Stimulated activated CD8-positive, alpha-beta memory T cell treated with anti-CD3 and anti-CD28 coated beads, Interleukin-12 subunit alpha, Interleukin-12 subunit beta, amount 100 ng/mL, for 1 hour (primary cell): Measurements from ENCODE around the gene NTRK2.

ENCODE experiments used
- DNase-seq: peaks from one replicate; pipeline ENCODE4 v3.0.0-alpha.2; 2020; ENCODE audit warnings: low read depth

The NTRK2 gene

DNA sequence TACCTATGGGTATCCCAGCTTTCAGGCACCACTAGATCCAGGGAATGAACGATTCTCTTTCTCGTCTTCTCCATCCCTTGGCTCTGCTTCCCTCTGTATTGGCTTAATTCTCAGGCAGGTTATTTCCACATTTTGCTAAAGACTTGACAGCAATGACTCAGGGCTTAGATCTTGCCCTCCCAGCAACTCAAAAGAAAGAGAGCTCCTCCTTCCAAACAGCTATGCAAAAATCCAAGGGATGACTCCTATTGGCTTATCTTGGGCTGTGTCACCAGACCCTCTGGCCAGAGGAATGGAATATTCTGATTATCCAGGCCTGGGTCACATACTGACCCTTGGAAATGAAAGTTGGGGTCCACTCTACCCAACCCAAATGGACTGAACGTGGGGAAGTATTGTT, 270.2 kb downstream of the NTRK2 start:
- no peak for DNase-seq

DNA sequence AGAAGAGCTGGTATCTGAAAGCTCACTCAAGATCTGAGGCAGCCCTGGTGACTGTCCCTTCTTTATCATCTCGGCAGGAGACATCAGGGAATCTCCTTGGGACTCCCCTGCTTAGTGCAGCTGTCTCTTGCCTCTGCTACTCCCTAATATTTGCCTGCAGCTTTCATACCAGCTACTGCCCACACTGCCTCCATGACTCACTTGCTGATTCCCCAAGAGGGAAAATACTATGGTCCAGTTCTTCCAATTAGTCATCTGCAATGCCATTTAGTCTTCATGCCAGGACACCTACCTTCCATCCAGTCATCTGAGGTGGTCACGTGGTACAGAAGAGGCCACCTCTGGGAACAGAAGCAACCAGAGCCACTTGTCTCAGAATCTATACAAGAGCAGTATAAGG, 270.8 kb downstream of the NTRK2 start:
- DNase-seq: no peak

DNA sequence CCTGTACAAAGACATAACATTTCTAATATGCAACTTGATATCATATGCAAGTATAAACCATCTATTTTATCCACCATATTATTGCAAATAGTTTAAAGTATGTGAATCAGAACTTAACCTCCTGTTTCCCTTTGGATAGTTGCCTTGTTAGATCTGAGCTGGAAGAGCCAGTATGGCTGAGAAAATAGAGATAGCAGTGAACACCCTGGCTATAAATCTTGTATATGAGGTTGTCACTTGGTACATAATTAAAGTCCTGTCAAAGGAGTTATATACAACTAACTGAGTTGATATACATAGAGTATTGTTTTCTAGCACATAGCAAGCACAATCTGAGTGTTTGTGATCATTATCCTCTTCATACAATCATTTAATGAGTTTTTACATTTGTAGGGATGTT, 272.3 kb downstream of the NTRK2 start:
- DNase-seq: no peak

DNA sequence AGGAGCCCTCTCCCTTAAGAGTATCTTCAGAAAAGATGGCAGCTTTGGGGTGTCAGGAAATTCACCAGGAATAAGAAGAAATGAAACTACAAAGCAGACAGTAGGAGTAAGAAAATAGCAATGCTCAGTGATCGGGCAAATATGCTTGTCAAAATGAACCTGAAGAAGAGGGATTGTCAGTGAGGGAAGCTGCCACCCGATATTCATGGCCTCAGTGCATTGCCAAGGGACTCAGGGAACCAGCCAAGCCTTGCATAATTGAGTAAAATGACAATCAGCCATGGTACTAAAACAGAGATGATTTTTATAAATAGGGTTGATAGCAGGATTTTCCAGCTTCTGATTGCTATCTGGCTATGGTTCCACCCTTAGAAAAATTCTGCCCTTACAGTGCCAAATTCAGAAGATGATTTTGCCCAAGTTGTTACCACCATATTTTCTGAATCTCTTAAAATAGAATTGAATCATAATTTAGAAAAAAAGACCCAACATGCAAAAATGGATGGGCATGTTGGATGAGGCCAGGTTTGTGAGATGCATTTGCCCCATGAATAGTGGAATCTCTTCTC, 274.0 kb downstream of the NTRK2 start:
- DNase-seq: no peak

DNA sequence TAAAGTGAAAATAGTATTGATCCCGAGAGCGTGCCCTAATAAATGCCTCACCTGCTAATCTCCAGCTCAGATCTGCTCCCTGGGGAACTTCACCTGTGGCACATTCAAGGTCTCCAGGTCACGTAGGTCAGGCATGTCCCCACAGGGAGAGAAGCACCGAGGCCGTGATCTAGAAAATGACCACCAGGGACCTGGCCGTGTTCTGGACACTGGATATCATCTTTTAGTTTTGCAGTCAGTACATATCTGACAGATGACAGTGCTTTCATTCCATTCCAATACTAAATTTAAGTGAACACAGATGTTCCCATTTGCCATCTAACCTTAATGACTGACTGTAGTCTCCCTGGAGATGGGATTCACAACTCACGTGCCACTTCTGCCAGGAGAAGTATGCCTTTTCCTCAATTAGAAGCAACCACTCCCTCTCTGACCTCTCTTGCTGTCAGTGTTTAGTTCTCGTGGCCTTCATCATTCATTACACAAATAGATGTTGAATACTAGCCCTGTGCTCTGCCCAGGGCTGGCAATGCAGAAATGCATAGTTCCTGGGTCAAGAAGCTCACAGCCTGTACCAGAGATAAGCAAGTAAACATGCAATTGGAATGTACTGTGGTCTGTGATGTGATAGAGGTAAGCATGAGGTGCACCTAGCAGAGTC, 276.5 kb downstream of the NTRK2 start:
- no peak for DNase-seq

DNA sequence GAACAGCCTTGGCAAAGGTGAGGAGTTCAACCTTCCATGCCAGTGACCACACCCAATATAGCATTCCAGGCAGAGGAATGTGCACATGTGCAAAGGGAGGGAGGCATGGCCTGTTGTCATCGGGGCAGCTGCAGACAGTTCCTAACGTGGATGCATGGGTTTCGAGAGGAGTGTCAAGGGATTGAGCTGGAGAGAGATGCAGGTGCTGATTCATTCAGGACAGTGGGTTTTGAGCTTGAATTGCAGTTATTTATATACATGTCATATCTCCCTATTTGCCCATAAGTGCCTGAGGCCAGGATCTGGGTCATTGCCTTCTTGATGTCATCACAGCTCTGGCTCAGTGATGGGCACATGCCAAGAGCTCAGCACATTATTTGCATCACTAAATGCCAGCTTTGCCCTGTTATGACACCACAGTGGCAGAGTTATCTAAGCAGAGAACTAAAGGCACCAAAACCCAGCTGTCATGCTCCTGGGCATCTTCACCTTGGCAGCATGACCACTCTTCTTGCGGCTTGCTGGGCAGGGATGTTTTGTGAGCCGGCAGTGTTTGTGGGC, 278.0 kb downstream of the NTRK2 start:
- DNase-seq: no peak

DNA sequence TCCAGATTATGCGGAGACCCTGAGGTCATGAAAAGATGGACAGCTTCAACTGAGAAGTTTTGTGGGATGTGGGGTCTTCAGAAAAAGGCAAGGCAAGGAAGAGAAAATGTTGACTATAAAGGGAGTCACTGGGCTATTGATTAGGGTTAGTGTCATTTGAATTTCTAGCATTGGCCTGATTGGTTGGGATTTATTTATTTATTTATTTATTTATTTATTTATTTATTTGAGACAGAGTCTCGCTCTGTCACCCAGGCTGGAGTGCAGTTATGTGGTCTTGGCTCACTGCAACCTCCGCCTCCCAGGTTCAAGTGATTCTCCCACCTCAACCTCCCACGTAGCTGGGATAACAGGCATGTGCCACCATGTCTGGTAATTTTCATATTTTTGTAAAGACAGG, 279.7 kb downstream of the NTRK2 start:
- DNase-seq: no peak

DNA sequence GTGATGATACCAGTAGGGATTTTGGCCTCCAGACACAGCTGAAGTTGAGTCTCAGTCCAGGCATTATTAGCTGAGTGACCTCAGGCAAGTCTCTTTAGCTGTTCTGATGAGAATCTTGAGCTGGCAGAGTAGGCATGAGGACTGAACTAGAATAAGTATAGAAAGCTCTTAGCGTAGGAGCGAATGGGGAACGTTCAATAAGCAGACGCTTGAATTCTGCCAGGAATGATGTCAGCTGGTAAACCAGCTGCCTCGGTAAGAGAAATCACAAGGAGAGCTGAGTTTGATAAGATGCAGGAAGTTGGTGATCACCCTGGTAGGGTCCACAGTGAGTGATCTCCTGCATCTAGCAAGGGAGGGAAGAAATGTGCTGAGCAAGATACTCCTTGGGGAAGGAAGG, 280.4 kb downstream of the NTRK2 start:
- no peak for DNase-seq

DNA sequence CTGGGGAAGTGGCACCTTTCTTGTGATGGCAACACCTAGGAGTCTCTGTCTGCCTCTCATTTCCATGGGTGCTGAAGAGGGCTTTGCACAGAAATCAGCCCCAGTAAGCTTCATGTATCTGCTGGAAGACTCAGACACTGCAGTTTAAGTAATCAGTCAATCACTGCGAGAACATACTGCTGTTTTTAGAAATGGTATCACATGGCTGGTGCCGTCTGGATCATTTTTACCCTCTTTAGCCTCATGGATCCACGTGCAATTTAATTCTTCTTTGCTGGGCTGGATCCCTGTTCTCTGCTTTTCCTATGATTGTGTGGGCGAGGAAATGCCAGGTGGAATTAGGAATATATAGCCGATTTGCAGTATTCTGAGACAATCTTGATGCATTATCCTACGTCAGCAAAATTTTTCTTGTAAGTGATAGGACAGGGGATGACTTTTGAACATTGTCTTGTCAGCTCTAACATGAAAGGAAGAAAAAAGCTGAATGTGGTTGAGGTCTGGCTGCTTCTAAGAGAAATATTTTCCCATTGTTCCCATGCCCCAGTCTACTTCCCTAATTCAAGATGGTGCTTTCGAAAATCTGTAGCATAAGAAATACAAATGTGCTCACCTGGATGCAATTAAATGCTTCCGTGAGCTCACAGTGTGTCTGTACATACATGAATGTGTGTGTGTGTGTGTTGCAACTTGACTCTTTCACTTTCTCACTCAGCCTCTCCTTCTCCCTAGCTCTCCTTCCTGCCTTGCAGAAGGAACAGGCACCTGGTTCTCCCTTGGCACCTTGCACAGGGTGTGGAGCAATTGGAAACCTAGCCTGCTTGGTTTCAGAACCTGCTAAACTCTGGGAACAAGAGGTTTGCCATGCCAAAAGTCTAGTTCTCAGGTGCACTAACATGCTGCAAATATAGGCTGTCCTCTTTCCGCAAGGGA, 281.6 kb downstream of the NTRK2 start:
- no peak for DNase-seq

DNA sequence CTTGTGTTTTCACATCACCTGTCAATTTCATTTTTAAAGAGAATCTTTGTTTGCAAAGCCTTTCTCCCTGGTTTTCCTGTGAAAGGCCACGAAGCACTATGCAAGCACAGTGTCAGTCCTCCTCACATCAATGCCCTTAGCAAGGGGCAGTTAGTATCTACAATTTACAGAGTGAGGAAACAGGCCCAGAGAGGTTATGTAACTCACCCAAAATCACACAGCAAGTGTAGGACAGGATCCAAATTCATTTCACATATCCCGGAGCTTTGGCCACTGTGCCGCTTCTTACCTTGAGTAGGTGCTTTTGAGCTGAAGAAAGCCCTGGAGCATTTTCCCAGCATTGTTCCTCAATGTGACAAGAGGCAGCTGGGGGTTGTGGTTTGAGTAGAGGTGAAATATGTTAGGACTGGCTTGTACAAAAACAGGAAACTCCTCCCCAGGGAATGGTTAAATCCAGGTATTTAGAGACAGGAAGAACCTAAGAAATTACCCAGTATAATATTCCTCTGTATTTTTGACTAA, 283.8 kb downstream of the NTRK2 start:
- no peak for DNase-seq

DNA sequence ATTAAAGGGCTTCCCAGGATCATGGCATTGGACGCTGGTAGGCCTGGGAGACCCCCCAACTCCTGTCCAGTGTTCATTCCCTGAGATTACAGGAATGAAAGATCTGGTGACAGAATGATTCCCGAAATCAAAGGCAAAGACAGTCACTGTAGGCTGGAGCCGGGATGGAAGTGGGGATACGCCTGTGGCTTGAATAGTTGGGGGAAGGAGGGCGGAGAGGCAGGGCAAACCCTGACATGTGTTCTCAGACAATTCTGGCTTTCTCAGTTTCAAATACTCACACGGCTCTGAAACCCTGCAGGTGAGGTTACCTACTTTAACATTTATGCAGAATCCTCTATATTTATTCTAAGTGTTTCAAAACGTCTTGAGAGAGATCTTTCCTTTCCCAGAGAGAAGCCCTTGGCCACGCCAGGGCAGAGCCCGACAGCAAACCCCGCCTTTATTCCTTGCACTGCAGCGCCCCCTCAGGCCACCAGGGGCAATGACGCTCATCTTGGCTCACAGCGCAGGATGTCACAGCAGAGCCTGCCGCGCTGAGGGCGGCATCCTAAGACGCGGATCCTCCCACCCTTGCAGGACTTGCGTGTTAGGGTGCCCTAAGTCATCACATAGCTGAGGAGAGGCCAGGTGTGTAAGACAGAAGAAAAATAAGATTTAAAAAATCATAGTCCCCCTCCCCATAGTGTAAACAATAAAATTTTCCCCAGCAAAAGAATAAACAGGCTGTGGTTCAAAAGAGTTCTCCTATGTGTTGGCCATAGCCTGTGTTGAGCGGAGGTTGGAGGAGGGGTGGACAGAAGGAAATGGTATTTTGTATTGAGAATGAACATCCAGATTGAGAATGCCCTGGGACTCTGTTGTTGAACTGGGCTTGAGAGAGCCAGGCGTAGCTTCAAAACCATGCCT, 284.5 kb downstream of the NTRK2 start:
- peak; percentile 1 for DNase-seq

DNA sequence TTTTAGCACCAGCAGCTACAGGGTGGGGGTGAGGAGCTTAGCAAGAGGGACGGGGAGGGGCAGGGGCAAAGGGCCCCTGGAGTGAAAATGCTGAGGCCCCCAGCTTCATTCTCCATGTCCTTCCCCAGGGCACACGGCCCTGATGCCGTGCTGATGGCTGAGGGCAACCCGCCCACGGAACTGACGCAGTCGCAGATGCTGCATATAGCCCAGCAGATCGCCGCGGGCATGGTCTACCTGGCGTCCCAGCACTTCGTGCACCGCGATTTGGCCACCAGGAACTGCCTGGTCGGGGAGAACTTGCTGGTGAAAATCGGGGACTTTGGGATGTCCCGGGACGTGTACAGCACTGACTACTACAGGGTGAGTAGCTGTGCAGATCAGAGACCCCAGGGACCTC, 285.6 kb downstream of the NTRK2 start:
- no peak for DNase-seq

DNA sequence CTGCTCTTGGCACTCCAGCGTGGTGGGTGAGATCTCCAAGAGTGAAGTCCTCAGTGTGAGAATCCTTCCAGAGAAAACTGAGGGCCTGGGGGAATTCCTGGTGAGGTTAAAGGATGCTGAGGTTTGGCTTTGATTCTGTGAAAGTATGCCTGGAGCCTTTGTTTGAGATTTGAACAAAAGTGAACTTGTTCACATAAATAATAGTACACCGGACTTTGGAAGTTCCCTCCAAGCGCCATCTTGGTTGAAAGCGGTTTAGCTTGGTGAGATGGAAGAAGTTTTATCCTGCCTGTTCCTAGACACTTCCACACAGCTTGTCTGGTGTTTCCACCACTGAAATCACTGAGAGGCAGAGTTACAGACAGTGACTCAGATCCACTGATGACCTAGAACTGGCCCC, 286.4 kb downstream of the NTRK2 start:
- no peak for DNase-seq

DNA sequence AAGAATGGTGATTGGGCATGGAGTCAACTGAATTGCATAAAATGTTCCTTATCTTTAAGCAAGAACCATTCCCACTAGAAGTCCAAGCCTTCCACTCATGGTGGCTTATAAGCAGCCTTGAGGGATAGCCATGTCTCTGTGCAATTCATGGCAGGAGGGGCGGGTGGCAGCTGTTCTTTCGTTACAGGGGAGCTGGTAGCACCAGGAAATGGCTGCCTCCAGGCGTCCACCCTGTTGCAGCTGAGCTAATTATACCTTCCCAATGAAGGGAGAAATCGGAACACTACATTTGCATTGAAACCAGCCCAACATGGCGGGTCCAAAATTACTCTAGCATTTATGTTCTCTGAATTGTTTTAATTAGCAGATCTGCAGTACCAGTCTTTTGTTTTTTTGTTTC, 289.8 kb downstream of the NTRK2 start:
- no peak for DNase-seq

DNA sequence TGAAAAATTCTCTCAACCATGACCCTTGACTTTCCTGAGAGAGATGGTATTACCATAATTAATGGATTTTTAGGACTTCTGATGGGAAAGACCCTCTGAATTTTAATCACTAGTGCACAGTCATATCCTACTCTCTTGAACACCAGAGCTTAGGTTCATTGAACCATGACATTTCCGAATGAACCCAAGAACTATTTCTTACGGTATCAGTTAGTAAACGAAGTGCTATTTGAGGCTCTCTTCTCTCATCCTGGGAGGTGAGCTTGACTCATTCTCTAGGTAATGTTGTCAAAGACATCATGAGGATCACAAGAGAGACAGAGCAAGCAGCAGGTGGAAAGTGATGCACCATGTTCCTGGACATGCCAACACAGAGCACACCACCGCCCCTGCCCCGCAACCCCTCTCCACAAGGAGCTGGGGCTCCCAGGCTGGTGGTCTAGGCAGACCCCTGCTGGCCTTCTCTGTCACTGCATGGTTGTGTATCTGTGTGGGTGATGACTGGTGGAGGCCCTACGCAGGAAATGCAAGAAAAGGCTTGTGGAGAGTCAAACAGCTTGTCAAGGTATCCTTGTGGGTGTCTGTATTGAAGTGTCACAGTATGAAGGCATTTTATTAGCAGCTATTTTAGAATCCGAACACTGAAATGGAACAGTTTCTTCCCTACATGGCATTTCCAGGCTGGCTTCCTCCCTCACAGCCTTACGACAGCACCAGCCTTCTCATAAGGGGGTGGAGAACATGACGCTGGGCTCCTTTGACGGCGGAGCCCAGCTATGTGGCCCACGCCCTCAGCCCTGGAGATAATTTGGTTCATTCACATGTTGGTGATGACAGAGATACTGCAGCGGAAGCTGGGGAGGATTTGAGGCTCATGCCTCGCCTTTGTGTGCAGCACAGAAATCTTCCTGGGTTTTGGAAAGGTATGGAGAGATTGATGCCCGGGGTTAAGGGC, 297.6 kb downstream of the NTRK2 start:
- DNase-seq: no peak

DNA sequence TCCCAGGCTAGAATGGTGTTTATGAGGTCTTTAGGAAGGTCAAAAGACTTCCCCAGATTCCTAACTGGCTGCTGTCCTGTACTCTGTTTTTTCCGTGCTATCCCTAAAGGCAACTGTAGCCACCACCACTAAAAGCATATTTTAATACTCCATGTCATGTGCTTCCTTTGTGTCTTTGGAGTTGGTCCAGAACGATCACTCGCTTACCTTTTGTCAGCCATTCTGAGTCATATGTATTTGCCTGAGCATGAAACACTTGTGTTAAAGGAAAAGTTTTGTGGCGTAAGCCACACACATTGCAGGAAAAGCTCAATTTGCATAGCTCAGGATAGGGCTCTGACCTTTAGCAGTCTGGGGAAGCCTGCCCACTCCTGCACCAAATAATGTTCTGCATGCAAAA, 299.6 kb downstream of the NTRK2 start:
- DNase-seq: no peak

DNA sequence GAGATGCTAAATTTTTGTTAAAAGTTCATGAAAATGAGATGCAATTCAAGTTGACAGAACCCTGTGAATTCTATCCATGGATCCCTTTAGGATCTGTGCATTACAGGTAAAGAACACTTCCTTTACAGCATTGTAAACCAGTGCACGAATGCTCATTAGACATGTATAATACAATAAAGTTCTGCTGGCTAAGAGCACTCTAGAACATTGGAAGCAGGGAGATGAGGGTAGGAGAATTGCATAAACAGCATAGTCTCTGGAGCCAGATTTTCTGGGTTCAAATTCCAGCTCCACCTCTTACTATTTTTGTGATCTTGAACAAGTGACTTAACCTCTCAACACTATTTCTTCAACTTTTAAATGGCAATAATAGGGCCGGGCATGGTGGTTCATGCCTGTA, 300.2 kb downstream of the NTRK2 start:
- no peak for DNase-seq

DNA sequence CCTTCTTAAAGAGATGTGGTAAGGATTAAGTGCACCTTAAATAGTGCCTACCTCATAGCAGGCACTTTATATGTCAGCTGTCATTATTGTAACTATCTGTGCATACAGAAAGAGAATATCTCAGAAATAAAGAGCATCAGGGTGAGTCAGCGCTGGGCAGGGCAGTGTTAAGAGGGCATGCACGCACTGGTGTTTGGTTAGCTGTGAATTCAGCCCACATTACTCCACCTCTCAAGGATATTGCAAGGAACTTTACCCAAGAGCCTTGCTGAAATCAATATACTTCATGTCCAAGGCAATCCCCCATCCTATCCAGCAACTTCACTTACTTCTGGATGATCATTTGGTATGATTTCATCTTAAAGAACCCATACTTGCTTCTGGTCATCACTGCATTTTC, 300.9 kb downstream of the NTRK2 start:
- no peak for DNase-seq

DNA sequence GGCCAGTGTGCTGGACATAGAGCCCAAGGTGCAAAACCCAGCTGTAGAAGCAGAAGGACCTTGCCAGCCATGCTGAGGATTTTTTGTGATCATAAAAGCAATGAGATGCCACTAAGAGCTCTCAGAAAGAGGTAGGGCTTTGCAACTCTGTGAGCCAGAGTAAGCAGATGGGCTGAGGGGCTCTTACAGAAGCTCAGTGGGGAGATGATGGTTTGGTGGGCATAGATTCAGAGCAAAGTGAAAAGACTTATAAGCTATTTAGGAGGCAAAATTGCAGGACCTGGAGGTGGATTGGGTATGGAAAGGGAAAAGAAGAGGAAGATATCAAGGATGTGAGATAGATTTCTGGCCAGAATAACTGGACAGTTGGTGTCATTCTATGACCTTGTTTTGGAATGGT, 302.0 kb downstream of the NTRK2 start:
- DNase-seq: no peak

DNA sequence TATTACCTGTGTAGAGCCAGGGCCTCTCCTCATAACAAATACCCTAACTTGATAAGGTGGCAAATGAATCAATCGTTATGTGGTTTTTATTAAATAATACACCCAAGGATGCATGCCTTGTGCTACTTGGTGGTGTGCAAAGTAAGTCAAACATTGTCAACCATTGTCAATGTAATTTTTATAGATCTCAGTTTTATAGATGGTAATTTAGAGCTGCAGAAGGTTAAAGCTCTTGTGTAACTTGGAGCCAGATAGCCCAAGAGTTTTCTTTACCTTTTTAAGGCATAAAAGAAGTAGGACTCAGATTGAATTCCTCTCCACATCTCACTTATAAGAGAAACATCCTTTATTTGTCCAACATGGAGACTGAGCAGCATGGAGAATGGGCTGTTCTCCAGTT, 304.7 kb downstream of the NTRK2 start:
- no peak for DNase-seq

DNA sequence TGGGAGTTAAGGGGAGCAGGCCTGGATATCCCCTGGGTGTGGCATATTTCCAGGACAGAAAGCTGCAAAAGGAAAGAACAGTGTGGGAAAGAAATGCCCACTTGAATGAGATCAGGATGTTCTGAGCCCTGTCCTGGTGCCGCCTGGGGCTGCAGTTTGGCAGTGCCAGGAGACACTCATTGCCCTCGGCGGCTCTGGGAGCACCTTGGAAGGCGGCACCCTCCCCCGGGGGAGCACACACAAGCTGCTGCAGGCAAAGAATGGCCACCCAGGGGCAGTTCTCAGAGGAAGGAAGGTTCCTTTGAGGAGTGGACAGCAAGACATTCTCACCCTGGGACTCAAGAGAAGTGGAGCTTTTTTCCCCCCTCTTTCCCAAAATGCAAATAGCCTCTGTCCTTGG, 305.3 kb downstream of the NTRK2 start:
- DNase-seq: no peak
